Stimulated activated CD8-positive, alpha-beta memory T cell treated with anti-CD3 and anti-CD28 coated beads, Interleukin-15, amount 100 ng/mL, for 24 hours (primary cell): ENCODE results near the gene HDAC10.

Source experiments
- DNase-seq: peaks from one replicate; pipeline ENCODE4 v3.0.0-alpha.2; 2020; ENCODE audit warnings: low read depth

The HDAC10 gene

DNA sequence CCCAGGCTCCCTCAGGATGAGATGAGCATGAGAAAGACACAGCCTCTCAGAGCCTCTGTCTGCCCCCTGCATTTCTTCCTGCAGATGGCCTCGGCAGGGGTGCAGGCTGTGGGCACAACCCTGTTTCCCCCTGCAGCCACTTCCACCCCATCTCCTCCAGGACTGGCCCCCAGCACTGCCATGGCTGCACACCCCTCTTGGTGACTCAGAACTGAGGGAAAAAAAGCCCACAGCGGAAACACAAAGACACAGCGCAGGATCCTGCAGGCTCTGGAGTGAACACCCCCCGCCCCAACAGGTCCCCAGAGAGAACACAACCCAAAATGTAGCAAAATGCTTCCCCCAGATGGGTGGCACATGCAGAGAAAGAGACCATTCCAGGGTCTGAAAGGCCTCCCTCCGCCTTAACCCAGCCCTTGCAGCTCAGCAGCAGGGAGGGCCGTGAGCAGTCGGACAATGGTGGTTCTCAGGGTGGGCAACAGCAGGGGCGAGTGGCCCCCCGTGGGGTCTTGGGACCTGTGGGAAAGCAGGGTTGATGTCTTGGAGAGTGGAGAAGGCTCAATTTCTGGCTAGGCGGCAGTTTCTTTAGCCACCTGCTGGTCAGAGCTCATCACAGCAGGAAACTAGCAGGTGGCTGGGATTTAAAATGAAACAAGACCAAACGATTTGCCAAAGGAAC, 14.2 kb downstream of the HDAC10 start:
- DNase-seq, result no peak

DNA sequence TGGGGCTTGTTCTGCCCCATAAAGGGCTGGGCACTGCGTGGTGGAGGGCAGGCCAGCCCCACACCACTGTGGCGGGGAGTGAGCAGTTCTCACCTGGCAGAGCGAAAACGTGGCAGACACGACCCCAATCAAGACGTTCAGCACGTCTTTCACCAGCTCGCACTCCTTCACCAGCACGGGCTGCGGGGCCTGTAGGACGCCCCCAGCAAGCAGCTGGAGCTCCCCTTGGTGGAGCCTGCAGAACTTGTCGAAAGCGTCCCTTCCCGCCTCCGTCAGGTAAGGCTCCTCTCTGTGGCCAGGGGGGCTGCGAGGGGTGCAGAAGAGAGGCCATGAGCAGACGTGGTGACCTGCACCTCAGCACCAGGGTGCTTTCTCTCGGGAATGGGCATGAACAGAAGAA, 17.8 kb downstream of the HDAC10 start:
- no peak for DNase-seq

- DNase-seq, result no peak
These were observed 18.4 kb downstream of the HDAC10 start for GRCh38 chr22:50232481-50233151.

- no peak for DNase-seq
These were observed 21.7 kb downstream of the HDAC10 start for GRCh38 chr22:50229370-50229769.

- no peak for DNase-seq
These were observed 22.7 kb downstream of the HDAC10 start for GRCh38 chr22:50228366-50228765.

DNA sequence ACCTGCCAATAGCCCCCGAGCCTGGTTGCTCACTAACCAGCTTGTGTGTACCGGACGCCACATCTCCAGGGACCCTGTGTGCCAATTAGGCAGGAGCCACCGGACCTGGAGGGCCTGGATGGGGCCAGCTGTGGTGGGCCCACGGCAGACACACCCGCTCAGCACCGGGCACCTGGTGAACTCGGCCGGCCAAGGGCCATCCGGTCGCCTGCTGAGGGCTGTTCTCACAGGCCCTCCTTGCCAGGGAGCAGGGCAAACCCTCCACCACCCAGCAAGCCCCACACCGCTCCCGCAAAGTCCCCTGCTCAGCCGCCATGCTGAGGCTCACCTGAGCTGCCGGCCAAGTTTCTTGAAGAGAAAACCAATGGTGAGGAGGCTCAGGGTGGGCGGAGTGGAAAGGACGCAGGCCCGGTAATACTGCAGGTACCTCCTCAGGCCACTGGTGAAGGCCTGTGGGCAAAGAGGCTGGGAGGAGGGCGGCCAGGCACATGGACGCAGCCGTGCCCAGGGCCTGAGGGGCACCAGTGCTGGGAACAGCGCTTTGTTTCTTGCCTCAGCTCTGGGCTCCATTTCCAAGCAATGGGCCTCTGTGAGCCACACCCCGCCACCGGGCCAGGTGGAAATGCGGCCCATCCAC, 23.4 kb downstream of the HDAC10 start:
- DNase-seq, result no peak

DNA sequence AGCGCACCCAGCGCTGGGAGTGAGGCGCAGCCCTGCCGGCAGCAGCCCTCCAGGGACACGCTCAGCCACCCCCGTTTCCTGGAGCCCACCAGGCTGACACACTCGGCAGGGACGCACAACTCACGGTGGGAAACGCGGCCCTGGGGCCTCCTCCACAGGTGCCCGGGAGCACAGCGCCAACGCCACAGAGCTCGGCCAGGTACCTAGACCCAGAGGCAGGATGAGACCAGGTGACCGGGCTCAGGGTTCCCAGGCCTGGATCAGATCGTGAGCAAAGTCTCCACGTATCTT, 24.2 kb downstream of the HDAC10 start:
- DNase-seq, result no peak

GRCh38 chr22:50226063-50226874, 24.8 kb downstream of the HDAC10 start:
- DNase-seq, result no peak

DNA sequence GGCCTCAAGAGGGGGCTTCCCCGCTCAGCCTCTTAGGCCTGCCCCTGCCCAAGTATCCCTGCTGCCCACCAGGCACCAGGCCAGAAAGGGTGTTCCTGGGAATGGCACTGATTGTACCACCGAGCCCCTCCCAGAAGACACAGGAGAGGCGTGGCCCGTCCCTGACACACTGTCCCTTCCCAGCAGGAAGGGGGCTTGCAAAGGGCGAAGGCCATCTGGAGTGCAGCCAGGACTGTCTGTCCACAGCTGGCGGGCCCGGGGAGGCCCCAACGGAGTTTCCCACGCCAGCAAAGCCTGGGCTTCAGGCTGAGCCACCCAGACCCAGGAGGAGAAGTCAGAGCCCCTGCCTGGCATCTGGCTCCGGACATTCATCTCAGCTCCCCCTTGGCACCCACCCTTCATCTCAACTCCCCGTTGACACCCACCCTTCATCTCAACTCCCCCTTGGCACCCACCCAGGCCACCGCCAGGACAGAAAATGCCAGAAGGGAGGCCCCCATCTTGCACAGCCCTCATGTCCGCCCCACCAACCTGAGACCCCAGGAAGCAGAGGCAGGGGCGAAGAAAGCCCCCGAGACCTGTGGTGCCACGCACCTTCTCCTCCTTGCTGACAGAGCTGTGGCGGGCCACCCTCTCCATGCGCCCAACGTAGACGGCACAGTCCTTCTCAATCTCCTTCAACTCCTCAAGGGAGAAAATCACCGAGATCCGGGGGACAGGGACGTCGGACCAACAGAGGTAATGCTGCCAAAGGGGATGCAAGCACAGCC, 25.7 kb downstream of the HDAC10 start:
- no peak for DNase-seq

- DNase-seq, result no peak
These were observed 27.0 kb downstream of the HDAC10 start for GRCh38 chr22:50224071-50224470.

DNA sequence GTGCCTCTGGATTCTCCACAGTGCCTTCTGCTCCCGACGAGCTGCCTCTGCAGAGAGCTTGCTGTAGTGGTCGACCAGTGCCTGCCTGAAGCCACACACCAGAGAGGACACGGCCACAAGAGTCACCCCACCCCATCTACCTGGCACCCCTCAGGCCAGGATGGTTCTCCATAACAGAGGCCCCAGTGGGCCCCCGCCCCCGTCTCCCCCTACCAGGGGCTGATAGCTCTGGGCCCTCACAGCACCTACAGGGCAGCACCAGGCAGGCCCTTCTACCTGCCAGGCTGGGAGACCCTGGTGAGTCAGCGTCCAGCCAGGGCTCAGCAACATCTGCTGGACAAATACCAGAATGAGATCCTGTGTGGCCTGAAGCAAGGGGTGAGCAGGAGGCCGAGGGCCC, 28.6 kb downstream of the HDAC10 start:
- DNase-seq, result no peak

DNA sequence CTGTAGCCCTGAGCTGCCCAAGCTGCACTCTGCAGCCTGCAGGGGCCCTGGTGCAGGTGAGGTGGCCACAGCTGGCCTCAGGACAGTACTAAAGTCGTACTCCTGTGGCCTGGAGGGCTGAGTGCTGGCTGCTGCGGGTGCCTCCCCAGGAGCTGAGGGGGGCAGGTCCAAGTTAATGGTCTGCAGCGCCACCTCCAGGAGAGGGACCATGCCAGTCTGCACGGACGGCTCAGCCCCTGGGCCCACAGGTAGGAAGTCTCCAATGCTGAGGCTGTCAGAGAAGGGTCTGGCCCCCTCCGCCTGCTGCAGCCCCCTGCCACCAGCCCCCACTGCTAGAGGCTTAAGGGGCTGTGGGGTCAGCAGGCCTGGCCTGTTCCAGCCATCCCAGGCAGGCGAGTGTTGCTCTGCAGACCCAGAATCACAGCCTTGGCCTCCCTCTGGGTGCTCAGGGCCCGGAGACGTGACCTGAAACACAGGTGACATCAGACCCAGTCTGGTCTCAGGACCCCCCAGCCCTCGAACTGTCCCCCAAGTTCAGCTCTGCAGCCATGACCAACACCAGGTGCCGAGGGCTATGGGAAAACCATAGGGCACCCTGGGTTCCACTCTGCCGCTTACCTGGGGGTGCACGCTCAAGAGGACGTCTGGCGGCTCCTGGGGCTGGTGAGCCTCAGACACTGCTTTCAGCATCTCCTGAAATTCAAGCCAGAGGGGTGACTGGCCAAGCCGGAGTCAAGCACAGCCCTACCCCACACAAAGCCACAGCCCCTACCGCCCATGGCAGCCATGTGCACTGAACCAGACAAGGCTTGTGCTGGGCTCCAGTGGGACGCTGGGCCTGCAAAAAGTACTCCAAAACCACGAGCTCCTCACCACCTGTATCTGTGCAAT, 29.4 kb downstream of the HDAC10 start:
- DNase-seq, result no peak

GRCh38 chr22:50220603-50221409, 30.3 kb downstream of the HDAC10 start:
- DNase-seq, result no peak

- DNase-seq, result no peak
These were observed 31.1 kb downstream of the HDAC10 start for GRCh38 chr22:50219800-50220602.

- DNase-seq, result no peak
These were observed 31.9 kb downstream of the HDAC10 start for GRCh38 chr22:50218996-50219727.

GRCh38 chr22:50218153-50218995, 32.7 kb downstream of the HDAC10 start:
- DNase-seq, result no peak

- no peak for DNase-seq
These were observed 33.4 kb downstream of the HDAC10 start for GRCh38 chr22:50217543-50218152.
